Esophagus squamous epithelium (tissue), 5 donors: ENCODE results near the gene A2ML1. TPM values are rescaled to one million over a fixed set of nuclear protein-coding genes. Genes with fewer than 3 reads are reported as not detected.
"Not testable (repeated sequence)": the region's sequence is repeated elsewhere in the genome, so short reads cannot be mapped to it uniquely, and the experiment has no call there.

Experiments used
- DNase-seq: peaks from one replicate; lab custom pipeline; 2025; lab: John Stamatoyannopoulos, UW
- H3K27ac ChIP-seq, 4 donors: fragments of 200-600 bp; sonication (generic); one replicate each; pipeline ENCODE4 v1.5.1; 2016 to 2019; ENCODE audit warnings: mild to moderate bottlenecking in 1 of 4
- H3K27me3 ChIP-seq, 4 donors: fragments of 200-600 bp; sonication (generic); 1 replicate in 3 of 4; 2 replicates in 1 of 4; pipeline versions ENCODE4 v1.5.1 to v1.6.0; 2017 to 2021; ENCODE audit warnings: antibody characterized with exemption in 1 of 4
- H3K36me3 ChIP-seq, 3 donors: fragments of 200-600 bp; sonication (generic); one replicate each; pipeline ENCODE4 v1.5.1; 2016 to 2019
- H3K4me1 ChIP-seq, 3 donors: fragments of 200-600 bp; sonication (generic); one replicate each; pipeline ENCODE4 v1.5.1; 2017 to 2019
- H3K4me3 ChIP-seq, 4 donors: fragments of 200-600 bp; sonication (generic); 1 replicate in 3 of 4; 2 replicates in 1 of 4; pipeline ENCODE4 v1.5.1; 2016 to 2019; ENCODE audit warnings: mild to moderate bottlenecking in 2 of 4, moderate library complexity in 1 of 4
- H3K9me3 ChIP-seq, 3 donors: fragments of 200-600 bp; sonication (generic); one replicate each; pipeline ENCODE4 v1.5.1; 2016 to 2019
- CTCF ChIP-seq, 6 experiments: fragments of 450-650 bp in 4 of 6; fragments of 200-600 bp in 2 of 6; sonication (generic) in 2 of 6; IDR thresholded peaks; one replicate each; pipeline ENCODE4 v1.5.1; 2016 to 2019; ENCODE audit warnings: antibody characterized with exemption in 6 of 6, mild to moderate bottlenecking in 4 of 6, moderate library complexity in 4 of 6
- POLR2A ChIP-seq, 4 donors: fragments of 450-650 bp; IDR thresholded peaks; one replicate each; pipeline ENCODE4 v1.6.1; 2017; ENCODE audit warnings: antibody characterized with exemption in 4 of 4, mild to moderate bottlenecking in 4 of 4, moderate library complexity in 3 of 4
- WGBS, 2 donors: methylation state at CpG; one replicate each; pipeline ENCODE4 v1.1.5; 2018; 5-methylcytosine and 5-hydroxymethylcytosine counted together
- intact Hi-C: fragments of 100-400 bp; cut with DNase I; formaldehyde crosslinking; loops from one replicate; pipeline ENCODE4 v1.15.0; 2022
- total RNA-seq, 4 donors: library from RNA; depleted of rRNA; stranded (reverse); fragments of >200 nt; gene quantifications; one replicate each; pipeline ENCODE4 v1.1.0, GENCODE V29; 2016
- donor health status: DM: yes; HTN: yes; CAD: no.

Gene A2ML1
- total RNA-seq, 4 donors from 2014 or later, result 419 to 1,497 (median 509) TPM

- H3K36me3 ChIP-seq, result no peaks in the 10 kb centered on the region
- intact Hi-C loops, result loop anchor here (10.0 kb wide), 1 partner anchor 207 kb away; no protein-coding TSS in a partner anchor
- TF ChIP-seq CTCF (IDR thresholded peaks at IDR 0.05) (no peak), POLR2A (IDR thresholded peaks at IDR 0.05) (no peak)
- no peak overlapping the region for H3K4me3 ChIP-seq
- no peak overlapping the region for H3K27ac ChIP-seq
- H3K9me3 ChIP-seq, result no peaks in the 10 kb centered on the region
- WGBS, 2 donors, result 96 to 100% methylated on average over 3 of the region's 3 CpGs
- H3K27me3 ChIP-seq, result no peaks in the 10 kb centered on the region
- no peak for DNase-seq
- peaks cover 0 to 9% (median 0%) of the 10 kb centered on the region in 3 donors for H3K4me1 ChIP-seq
Observed at GRCh38 chr12:8891976-8892375, 69.6 kb downstream of the A2ML1 start.

- H3K4me1 ChIP-seq, result peaks cover 0 to 9% (median 0%) of the 10 kb centered on the region in 3 donors
- no peak overlapping the region for H3K27ac ChIP-seq
- H3K36me3 ChIP-seq, result no peaks in the 10 kb centered on the region
- no peak for DNase-seq
- H3K4me3 ChIP-seq, result no peak overlapping the region
- no peaks in the 10 kb centered on the region for H3K27me3 ChIP-seq
- intact Hi-C loops, result loop anchor here (10.0 kb wide), 1 partner anchor 210 kb away; no protein-coding TSS in a partner anchor
- TF ChIP-seq CTCF (IDR thresholded peaks at IDR 0.05) (no peak), POLR2A (IDR thresholded peaks at IDR 0.05) (no peak)
- no peaks in the 10 kb centered on the region for H3K9me3 ChIP-seq
Observed at GRCh38 chr12:8894378-8894777, 72.0 kb downstream of the A2ML1 start.

- WGBS, 2 donors, result 47 to 66% methylated on average over 1 of the region's 1 CpG
- no peak overlapping the region for H3K27ac ChIP-seq
- no peaks in the 10 kb centered on the region for H3K27me3 ChIP-seq
- H3K9me3 ChIP-seq, result no peaks in the 10 kb centered on the region
- no peaks in the 10 kb centered on the region for H3K36me3 ChIP-seq
- intact Hi-C loops, result loop anchor here (10.0 kb wide), 1 partner anchor 210 kb away; no protein-coding TSS in a partner anchor
- H3K4me1 ChIP-seq, result peaks cover 0 to 9% (median 0%) of the 10 kb centered on the region in 3 donors
- TF ChIP-seq POLR2A (IDR thresholded peaks at IDR 0.05) (no peak), CTCF (IDR thresholded peaks at IDR 0.05) (no peak)
- no peak for DNase-seq
- no peak overlapping the region for H3K4me3 ChIP-seq
Observed at GRCh38 chr12:8894986-8895385, 72.6 kb downstream of the A2ML1 start.

- Histone ChIP-seq H3K27ac (peak overlapping the region in 2 of 4 donors; percentile 5 to 60), H3K4me3 (no peak overlapping the region), H3K36me3 (no peaks in the 10 kb centered on the region), H3K9me3 (no peaks in the 10 kb centered on the region), H3K4me1 (no peaks in the 10 kb centered on the region), H3K27me3 (no peaks in the 10 kb centered on the region)
- intact Hi-C loops, result loop anchor here (10.0 kb wide), 1 partner anchor 212 kb away; no protein-coding TSS in a partner anchor
- no peak for TF ChIP-seq CTCF (IDR thresholded peaks at IDR 0.05)
- no peak for DNase-seq
- 61 to 84% methylated on average over 4 to 5 of the region's 7 CpGs for WGBS, 2 donors
Observed at GRCh38 chr12:8897081-8897480, 74.7 kb downstream of the A2ML1 start.

GRCh38 chr12:8899830-8900229, 77.4 kb downstream of the A2ML1 start:
- TF ChIP-seq CTCF (IDR thresholded peaks at IDR 0.05) (no peak), POLR2A (IDR thresholded peaks at IDR 0.05) (no peak)
- DNase-seq, result no peak
- Histone ChIP-seq H3K36me3 (no peaks in the 10 kb centered on the region), H3K4me3 (no peak overlapping the region), H3K4me1 (no peaks in the 10 kb centered on the region), H3K27me3 (no peaks in the 10 kb centered on the region), H3K9me3 (no peaks in the 10 kb centered on the region), H3K27ac (no peak overlapping the region)
- WGBS, 2 donors, result 77 to 78% methylated on average over 6 of the region's 6 CpGs
- intact Hi-C loops, result loop anchor here (10.0 kb wide), 1 partner anchor 215 kb away; no protein-coding TSS in a partner anchor

- H3K27ac ChIP-seq, intact Hi-C loops: not testable (repeated sequence)
- WGBS, 2 donors, result 63 to 71% methylated on average over 5 of the region's 5 CpGs
Observed at GRCh38 chr12:8902703-8903102, 80.3 kb downstream of the A2ML1 start.

More at GRCh38 chr12:8902703-8903102, 80.3 kb downstream of the A2ML1 start:
- H3K9me3 ChIP-seq, DNase-seq, H3K27me3 ChIP-seq, H3K36me3 ChIP-seq, H3K4me1 ChIP-seq, H3K4me3 ChIP-seq: not testable (repeated sequence)
